Measurements from ENCODE around the gene C9orf50.
A peak's percentile ranks its signal among the peaks of the same experiment; 100 is the strongest.

The C9orf50 gene

GRCh38 chr9:129587487-129588262 lies 33.2 kb downstream of the C9orf50 start:
- no peak for DNase-seq

DNA sequence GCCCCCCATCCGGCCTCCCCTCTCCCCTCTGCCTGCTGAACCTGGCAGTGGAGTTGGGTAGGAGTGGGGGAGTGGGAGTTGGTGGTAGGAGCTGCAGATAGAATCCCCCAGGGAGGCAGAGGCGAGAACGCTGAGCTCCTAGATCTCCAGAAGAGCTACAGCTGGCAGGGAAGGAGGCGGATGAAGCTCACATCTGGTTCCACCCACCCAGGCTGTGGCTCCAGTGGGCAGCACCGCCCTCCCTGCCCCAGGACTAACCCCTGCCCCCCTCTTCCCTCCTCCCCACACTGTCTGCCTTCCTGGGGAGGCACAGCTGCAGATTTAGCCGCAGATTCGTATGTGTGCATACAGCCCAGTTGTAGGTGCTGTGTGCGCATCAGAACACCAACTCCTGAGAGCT lies 34.2 kb downstream of the C9orf50 start:
- DNase-seq: no peak

DNA sequence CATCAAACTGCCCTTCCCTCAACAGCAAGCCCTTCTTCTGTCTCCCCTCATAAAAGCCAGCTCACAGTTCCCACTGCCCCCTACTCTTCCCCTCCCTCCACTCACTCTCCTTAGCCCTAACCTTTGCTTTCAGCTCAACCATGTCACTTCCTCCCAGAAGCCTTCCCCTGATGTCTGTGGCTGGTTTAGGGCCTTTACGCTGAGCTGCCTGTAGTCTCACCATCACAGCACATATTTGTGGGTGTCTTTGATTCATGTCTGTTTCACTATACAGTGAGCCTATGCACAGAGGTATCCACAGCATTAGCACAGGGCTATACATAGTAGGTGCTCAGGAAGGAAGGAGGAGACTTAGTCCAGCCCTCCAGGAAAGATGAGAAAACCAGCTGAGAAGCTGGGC lies 34.7 kb downstream of the C9orf50 start:
- no peak for DNase-seq

GRCh38 chr9:129585352-129585751 lies 35.5 kb downstream of the C9orf50 start:
- no peak for DNase-seq

DNA sequence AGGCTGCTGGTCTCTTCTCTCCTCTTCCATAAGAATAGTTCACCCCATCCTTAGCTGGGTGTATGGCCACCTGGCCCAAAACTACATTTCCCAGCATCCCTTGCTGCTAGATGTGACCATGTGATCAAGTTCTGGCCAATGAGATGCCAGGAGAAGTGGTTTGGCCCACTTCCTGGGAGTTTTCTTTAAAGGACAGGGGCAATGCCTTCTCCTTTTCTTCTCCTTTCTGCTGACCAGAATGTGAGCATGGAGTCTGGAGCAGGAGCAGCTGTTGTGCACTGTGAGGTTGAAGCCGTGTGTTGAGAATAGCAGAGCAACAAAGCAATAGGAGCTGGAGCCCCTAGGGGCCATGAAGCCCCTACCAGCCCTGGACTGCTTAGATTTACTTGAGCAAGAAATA lies 36.8 kb downstream of the C9orf50 start:
- peak; percentile 41 for DNase-seq

- no peak for DNase-seq
Measured at GRCh38 chr9:129583308-129584038, 37.4 kb downstream of the C9orf50 start.

DNA sequence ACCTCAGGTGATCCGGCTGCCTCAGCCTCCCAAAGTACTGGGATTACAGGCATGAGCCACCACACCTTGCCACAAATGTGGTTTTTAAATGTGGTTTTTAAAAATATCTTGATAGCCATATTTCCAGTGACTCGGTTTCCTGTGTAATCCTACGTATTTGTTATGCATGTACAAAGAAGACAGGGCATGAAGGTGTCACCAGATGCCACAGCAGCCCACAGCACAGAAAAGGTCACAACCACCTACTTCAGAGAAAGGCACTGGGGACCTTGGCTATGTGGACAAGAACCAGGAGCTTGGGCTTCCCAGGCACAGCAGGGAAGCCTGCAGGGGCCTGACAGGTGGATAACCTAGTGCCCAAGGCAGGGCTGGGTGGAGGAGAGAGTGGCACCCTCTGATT lies 38.0 kb downstream of the C9orf50 start:
- DNase-seq: no peak

GRCh38 chr9:129581505-129582189 lies 39.3 kb downstream of the C9orf50 start:
- DNase-seq: no peak

- peak; percentile 21 for DNase-seq
Measured at GRCh38 chr9:129580211-129580915, 40.5 kb downstream of the C9orf50 start.

GRCh38 chr9:129579294-129579693 lies 41.6 kb downstream of the C9orf50 start:
- DNase-seq: no peak

- no peak for DNase-seq
Measured at GRCh38 chr9:129576546-129577543, 44.1 kb downstream of the C9orf50 start.

DNA sequence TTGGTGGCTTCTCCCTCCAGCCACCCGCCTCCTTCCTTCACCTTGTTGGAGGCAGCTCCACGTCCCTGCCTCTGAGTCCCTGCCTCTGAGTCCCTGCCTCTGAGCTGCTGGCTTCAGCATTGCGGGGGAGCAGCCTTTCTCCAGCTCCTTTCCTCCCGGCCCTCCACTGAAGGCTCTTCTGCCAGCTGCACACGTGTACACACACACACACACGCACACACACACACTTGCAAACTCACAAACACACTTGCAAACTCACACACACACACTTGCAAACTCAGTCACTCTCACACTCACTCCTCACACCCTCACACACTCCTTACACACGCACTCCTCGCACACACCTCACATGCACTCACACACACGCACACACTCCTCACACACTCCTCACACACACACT lies 45.1 kb downstream of the C9orf50 start:
- no peak for DNase-seq

DNA sequence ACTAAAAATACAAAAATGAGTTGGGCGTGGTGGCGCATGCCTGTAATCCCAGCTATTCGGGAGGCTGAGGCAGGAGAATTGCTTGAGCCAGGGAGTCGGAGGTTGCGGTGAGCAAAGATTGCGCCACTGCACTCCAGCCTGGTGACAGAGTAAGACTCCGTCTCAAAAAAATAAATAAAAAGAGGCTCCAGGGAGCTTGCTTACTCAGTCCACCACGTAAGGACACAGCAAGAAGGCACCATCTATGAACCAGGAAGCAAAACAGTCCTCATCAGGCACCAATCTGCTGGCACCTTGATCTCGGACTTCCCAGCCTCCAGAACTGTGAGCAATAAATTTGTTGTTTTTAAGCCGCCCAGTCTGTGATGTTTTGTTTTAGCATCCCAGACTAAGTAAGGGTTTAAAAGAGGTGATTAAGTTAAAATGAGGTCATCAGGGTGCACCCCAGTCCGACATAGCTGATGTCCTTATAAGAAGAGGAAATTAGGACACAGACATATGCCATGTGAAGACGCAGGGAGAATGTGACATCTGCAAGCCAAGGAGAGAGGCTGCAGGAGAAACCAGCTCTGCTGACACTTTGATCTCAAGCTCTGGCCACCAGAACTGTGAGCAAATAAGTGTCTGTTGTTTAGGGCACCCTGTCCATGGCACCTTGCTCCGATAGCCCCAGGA lies 45.9 kb downstream of the C9orf50 start:
- DNase-seq: no peak

DNA sequence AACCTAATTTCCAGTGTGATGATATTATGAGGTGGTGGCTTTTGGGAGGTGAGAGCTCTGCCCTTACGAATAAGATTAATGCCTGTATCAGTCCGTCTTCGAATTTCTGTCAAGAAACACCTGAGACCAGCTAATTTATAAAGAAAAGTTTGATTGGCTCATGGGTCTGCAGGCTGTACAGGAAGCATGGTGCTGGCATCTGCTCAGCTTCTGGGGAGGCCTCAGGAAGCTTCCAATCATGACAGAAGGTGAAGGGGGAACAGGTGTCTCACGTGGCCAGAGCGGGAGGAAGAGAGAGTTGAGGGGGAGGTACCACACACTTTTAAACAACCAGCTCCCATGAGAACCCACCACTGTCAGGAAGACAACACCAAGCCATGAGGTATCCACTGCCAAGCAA lies 46.9 kb downstream of the C9orf50 start:
- DNase-seq: no peak

GRCh38 chr9:129572517-129572916 lies 48.4 kb downstream of the C9orf50 start:
- no peak for DNase-seq

GRCh38 chr9:129572052-129572425 lies 48.9 kb downstream of the C9orf50 start:
- DNase-seq: no peak

- no peak for DNase-seq
Measured at GRCh38 chr9:129571298-129572051, 49.4 kb downstream of the C9orf50 start.

GRCh38 chr9:129570450-129571297 lies 50.2 kb downstream of the C9orf50 start:
- DNase-seq: no peak
